ENCODE measurements around the gene C1GALT1.

GRCh38 chr7:7221599-7222038 is 39.3 kb downstream of the C1GALT1 start:
- TF ChIP-seq GATA2 (IDR thresholded peaks at IDR 0.05; ENCODE audit: low read depth, low read length) (no peak), GATA3 (IDR thresholded peaks at IDR 0.05; ENCODE audit: low read depth, low read length) (no peak)
